Endothelial cell (in vitro differentiated cells): ENCODE measurements around the gene MBNL1. TPM values are rescaled to one million over a fixed set of nuclear protein-coding genes. Genes with fewer than 3 reads are reported as not detected.

Experiments used
- DNase-seq: peaks from one replicate; pipeline ENCODE4 v3.0.0; 2021; ENCODE audit warnings: low spot score
- H3K27ac Mint-ChIP-seq: one replicate; pipeline ENCODE4 v1.8.0; 2021; ENCODE audit warnings: mixed read lengths, inconsistent platforms; ENCODE audit not compliant: unreplicated experiment
- H3K27me3 Mint-ChIP-seq: one replicate; pipeline ENCODE4 v1.8.0; 2021; ENCODE audit warnings: mild to moderate bottlenecking, moderate library complexity, mixed read lengths, inconsistent platforms; ENCODE audit not compliant: unreplicated experiment
- H3K36me3 Mint-ChIP-seq: one replicate; pipeline ENCODE4 v1.8.0; 2021; ENCODE audit warnings: mild to moderate bottlenecking, low read depth, mixed read lengths, inconsistent platforms; ENCODE audit not compliant: unreplicated experiment
- H3K4me1 Mint-ChIP-seq: one replicate; pipeline ENCODE4 v1.8.0; 2021; ENCODE audit warnings: mild to moderate bottlenecking, mixed read lengths, inconsistent platforms; ENCODE audit not compliant: unreplicated experiment
- H3K4me3 Mint-ChIP-seq: one replicate; pipeline ENCODE4 v1.8.0; 2021; ENCODE audit warnings: mild to moderate bottlenecking, mixed read lengths, inconsistent platforms; ENCODE audit not compliant: unreplicated experiment
- H3K9me3 Mint-ChIP-seq: one replicate; pipeline ENCODE4 v1.8.0; 2021; ENCODE audit warnings: mixed read lengths, inconsistent platforms; ENCODE audit not compliant: unreplicated experiment
- total RNA-seq: library from RNA; stranded (reverse); fragmentation: NEBNext Ultra II Directional; extraction: Animal tissue kit (Norgen Biotek cat#: 25700); gene quantifications from one replicate; pipeline ENCODE4 v1.2.1, GENCODE V29; 2021; ENCODE audit not compliant: unreplicated experiment
- TF ChIP-seq, protein P1 (sequence below): fragments of 200-600 bp; sonication (generic); IDR thresholded peaks from one replicate; pipeline ENCODE4 v1.5.0; 2021; ENCODE audit warnings: antibody characterized with exemption; ENCODE audit not compliant: unreplicated experiment

MBNL1 gene
- total RNA-seq, 1 donor from 2014 or later: 54.1 TPM

- DNase-seq: no peak
- Mint-ChIP-seq H3K27me3 (peaks cover 3% of the 10 kb centered on the region), H3K36me3 (no peaks in the 10 kb centered on the region), H3K4me1 (no peaks in the 10 kb centered on the region), H3K9me3 (no peaks in the 10 kb centered on the region), H3K4me3 (no peak overlapping the region), H3K27ac (no peak overlapping the region)
- TF ChIP-seq, protein P1, sequence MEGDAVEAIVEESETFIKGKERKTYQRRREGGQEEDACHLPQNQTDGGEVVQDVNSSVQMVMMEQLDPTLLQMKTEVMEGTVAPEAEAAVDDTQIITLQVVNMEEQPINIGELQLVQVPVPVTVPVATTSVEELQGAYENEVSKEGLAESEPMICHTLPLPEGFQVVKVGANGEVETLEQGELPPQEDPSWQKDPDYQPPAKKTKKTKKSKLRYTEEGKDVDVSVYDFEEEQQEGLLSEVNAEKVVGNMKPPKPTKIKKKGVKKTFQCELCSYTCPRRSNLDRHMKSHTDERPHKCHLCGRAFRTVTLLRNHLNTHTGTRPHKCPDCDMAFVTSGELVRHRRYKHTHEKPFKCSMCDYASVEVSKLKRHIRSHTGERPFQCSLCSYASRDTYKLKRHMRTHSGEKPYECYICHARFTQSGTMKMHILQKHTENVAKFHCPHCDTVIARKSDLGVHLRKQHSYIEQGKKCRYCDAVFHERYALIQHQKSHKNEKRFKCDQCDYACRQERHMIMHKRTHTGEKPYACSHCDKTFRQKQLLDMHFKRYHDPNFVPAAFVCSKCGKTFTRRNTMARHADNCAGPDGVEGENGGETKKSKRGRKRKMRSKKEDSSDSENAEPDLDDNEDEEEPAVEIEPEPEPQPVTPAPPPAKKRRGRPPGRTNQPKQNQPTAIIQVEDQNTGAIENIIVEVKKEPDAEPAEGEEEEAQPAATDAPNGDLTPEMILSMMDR: no peak
Measured at GRCh38 chr3:152413240-152413639, 144.5 kb downstream of the MBNL1 start.

GRCh38 chr3:152416808-152417580 lies 148.3 kb downstream of the MBNL1 start:
- Mint-ChIP-seq H3K27me3 (peaks cover 3% of the 10 kb centered on the region), H3K4me1 (no peaks in the 10 kb centered on the region), H3K36me3 (peaks cover 26% of the 10 kb centered on the region), H3K9me3 (no peaks in the 10 kb centered on the region), H3K4me3 (no peak overlapping the region), H3K27ac (no peak overlapping the region)
- TF ChIP-seq, protein P1: no peak
- DNase-seq: no peak

DNA sequence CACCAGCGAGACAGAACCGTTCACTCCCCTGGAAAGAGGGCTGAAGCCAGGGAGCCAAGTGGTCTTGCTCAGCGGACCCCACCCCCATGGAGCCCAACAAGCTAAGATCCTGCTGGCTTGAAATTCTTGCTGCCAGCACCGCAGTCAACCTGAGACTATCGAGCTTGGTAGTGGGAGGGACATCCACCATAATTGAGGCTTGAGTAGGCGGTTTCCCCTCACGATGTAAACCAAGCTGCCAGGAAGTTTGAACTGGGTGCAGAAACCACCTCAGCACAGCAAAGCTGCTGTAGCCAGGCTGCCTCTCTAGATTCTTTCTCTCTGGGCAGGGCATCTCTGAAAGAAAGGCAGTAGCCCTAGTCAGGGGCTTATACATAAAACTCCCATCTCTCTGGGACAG lies 151.0 kb downstream of the MBNL1 start:
- TF ChIP-seq, protein P1: no peak
- no peak overlapping the region for H3K27ac Mint-ChIP-seq
- no peak overlapping the region for H3K4me3 Mint-ChIP-seq
- DNase-seq: no peak
- H3K36me3 Mint-ChIP-seq: peaks cover 45% of the 10 kb centered on the region
- no peaks in the 10 kb centered on the region for H3K4me1 Mint-ChIP-seq
- H3K27me3 Mint-ChIP-seq: peaks cover 3% of the 10 kb centered on the region
- no peaks in the 10 kb centered on the region for H3K9me3 Mint-ChIP-seq

DNA sequence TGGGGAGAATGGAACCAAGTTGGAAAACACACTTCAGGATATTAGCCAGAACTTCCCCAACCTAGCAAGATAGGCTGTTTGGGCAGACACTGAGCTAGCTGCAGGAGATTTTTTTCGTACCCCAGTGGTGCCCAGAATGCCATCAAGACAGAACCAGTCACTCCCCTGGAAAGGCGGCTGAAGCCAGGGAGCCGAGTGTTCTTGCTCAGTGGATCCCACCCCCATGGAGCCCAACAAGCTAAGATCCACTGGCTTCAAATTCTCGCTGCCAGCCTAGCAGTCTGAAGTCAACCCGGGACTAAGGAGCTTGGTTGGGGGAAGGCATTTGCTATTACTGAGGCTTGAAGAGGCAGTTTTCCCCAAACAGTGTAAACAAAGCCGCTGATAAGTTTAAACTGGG lies 152.4 kb downstream of the MBNL1 start:
- Mint-ChIP-seq H3K27me3 (peaks cover 3% of the 10 kb centered on the region), H3K27ac (no peak overlapping the region)

DNA sequence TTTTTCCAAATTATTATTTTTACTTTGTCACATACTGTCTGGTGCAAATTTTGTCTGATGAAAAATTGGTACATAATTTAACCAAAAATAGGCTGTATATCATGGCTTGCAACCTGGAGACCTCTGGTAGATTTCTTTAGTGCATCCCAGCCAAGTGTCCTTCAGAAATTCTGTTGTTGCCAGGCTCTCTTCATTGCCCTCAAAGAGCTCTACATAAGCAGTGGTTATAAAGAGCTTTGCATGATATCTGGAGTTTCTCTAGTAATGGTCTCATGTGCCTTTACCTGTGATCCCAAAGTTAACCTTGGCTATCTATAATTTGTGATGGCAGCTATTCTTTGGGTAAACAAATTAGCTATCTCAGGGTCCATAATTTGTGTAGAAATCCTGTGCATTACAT lies 157.7 kb downstream of the MBNL1 start:
- no peak for DNase-seq
- H3K4me1 Mint-ChIP-seq: no peaks in the 10 kb centered on the region
- H3K27ac Mint-ChIP-seq: no peak overlapping the region
- peaks cover 24% of the 10 kb centered on the region for H3K36me3 Mint-ChIP-seq
- no peak overlapping the region for H3K4me3 Mint-ChIP-seq
- peaks cover 3% of the 10 kb centered on the region for H3K27me3 Mint-ChIP-seq
- TF ChIP-seq, protein P1: no peak
- no peaks in the 10 kb centered on the region for H3K9me3 Mint-ChIP-seq

More for the DNA sequence above, 152.4 kb downstream of the MBNL1 start:
- TF ChIP-seq, protein P1: no peak
- Mint-ChIP-seq H3K4me1 (no peaks in the 10 kb centered on the region), H3K4me3 (peak overlapping the region; percentile 33), H3K36me3 (peaks cover 45% of the 10 kb centered on the region), H3K9me3 (no peaks in the 10 kb centered on the region)
- DNase-seq: no peak
